H9 (cell line): ENCODE measurements around the gene LINGO3. TPM values are rescaled to one million over a fixed set of nuclear protein-coding genes. Genes with fewer than 3 reads are reported as not detected.

ENCODE experiments used
- DNase-seq: peaks from one replicate; pipeline ENCODE4 v3.0.0-alpha.2; 2017
- H2AFZ ChIP-seq: one replicate; pipeline ENCODE4 v1.6.1; 2013; ENCODE audit warnings: mild to moderate bottlenecking, low read length, control low read depth, moderate library complexity
- H2AK5ac ChIP-seq: 2 replicates; pipeline ENCODE4 v1.6.1; 2013; ENCODE audit warnings: low read length, control low read depth, mixed read lengths; ENCODE audit not compliant: insufficient read length
- H2BK120ac ChIP-seq: one replicate; pipeline ENCODE4 v1.6.1; 2013; ENCODE audit warnings: low read depth, mild to moderate bottlenecking, low read length, control low read depth, inconsistent platforms; ENCODE audit not compliant: poor library complexity, severe bottlenecking
- H2BK12ac ChIP-seq: 2 replicates; pipeline ENCODE4 v1.6.1; 2013; ENCODE audit warnings: low read length, control low read depth, mixed read lengths, low read depth; ENCODE audit not compliant: insufficient read length
- H2BK15ac ChIP-seq: 2 replicates; pipeline ENCODE4 v1.6.1; 2013; ENCODE audit warnings: low read depth, low read length, control low read depth
- H2BK20ac ChIP-seq: one replicate; pipeline ENCODE4 v1.6.1; 2013; ENCODE audit warnings: low read depth, mild to moderate bottlenecking, low read length, control low read depth, inconsistent platforms; ENCODE audit not compliant: poor library complexity, severe bottlenecking
- H2BK5ac ChIP-seq: 2 replicates; pipeline ENCODE4 v1.6.1; 2013; ENCODE audit warnings: low read length, control low read depth, mixed read lengths; ENCODE audit not compliant: insufficient read length
- H3K14ac ChIP-seq: 2 replicates; pipeline ENCODE4 v1.6.1; 2013; ENCODE audit warnings: low read length, control low read depth; ENCODE audit not compliant: insufficient read depth
- H3K18ac ChIP-seq: 2 replicates; pipeline ENCODE4 v1.6.1; 2013; ENCODE audit warnings: low read depth, mild to moderate bottlenecking, mixed read lengths, low read length, control low read depth; ENCODE audit not compliant: insufficient read length
- H3K23ac ChIP-seq: 2 replicates; pipeline ENCODE4 v1.6.1; 2013; ENCODE audit warnings: low read length, control low read depth, mixed read lengths, low read depth; ENCODE audit not compliant: insufficient read length
- H3K23me2 ChIP-seq: 2 replicates; pipeline ENCODE4 v1.6.1; 2013; ENCODE audit warnings: low read depth, mild to moderate bottlenecking, mixed read lengths, low read length, control low read depth; ENCODE audit not compliant: insufficient read length, poor library complexity, severe bottlenecking
- H3K27ac ChIP-seq: 2 replicates; pipeline ENCODE4 v1.5.1; 2013; ENCODE audit warnings: low read length, control low read depth, mixed read lengths, low read depth; ENCODE audit not compliant: insufficient read length
- H3K27me3 ChIP-seq: 2 replicates; pipeline ENCODE4 v1.6.1; 2013; ENCODE audit warnings: low read length, control low read depth, inconsistent platforms; ENCODE audit not compliant: insufficient read depth
- H3K4ac ChIP-seq: 2 replicates; pipeline ENCODE4 v1.6.1; 2013; ENCODE audit warnings: low read depth, mild to moderate bottlenecking, control low read depth, inconsistent platforms, low read length, moderate library complexity
- H3K4me1 ChIP-seq: 2 replicates; pipeline ENCODE4 v1.6.1; 2013; ENCODE audit warnings: low read length, control low read depth, inconsistent platforms; ENCODE audit not compliant: insufficient read depth
- H3K4me2 ChIP-seq: 2 replicates; pipeline ENCODE4 v1.6.1; 2013; ENCODE audit warnings: low read length, control low read depth, mixed read lengths; ENCODE audit not compliant: insufficient read length, insufficient read depth
- H3K56ac ChIP-seq: 2 replicates; pipeline ENCODE4 v1.6.1; 2013; ENCODE audit warnings: low read depth, mild to moderate bottlenecking, mixed read lengths, low read length, control low read depth; ENCODE audit not compliant: insufficient read length
- H3K79me1 ChIP-seq: 2 replicates; pipeline ENCODE4 v1.6.1; 2013; ENCODE audit warnings: low read depth, mild to moderate bottlenecking, moderate library complexity, low read length, control low read depth, inconsistent platforms; ENCODE audit not compliant: insufficient read depth, poor library complexity, severe bottlenecking
- H3K79me2 ChIP-seq: 2 replicates; pipeline ENCODE4 v1.6.1; 2013; ENCODE audit warnings: low read length, control low read depth, inconsistent platforms; ENCODE audit not compliant: insufficient read depth
- H3K9ac ChIP-seq: 2 replicates; pipeline ENCODE4 v1.6.1; 2013; ENCODE audit warnings: low read length, control low read depth, mixed read lengths; ENCODE audit not compliant: insufficient read length; ENCODE audit errors: extremely low read depth
- H3K9me3 ChIP-seq: one replicate; pipeline ENCODE4 v1.6.1; 2013; ENCODE audit warnings: low read depth, low read length, inconsistent platforms; ENCODE audit not compliant: control insufficient read depth
- H3T11ph ChIP-seq: one replicate; pipeline ENCODE4 v1.6.1; 2013; ENCODE audit warnings: mild to moderate bottlenecking, low read length, control low read depth, inconsistent platforms
- H4K20me1 ChIP-seq: one replicate; pipeline ENCODE4 v1.6.1; 2013; ENCODE audit not compliant: control insufficient read depth, insufficient read length, insufficient read depth
- H4K5ac ChIP-seq: 2 replicates; pipeline ENCODE4 v1.6.1; 2013; ENCODE audit warnings: low read depth, mild to moderate bottlenecking, mixed read lengths, low read length, control low read depth; ENCODE audit not compliant: insufficient read length
- H4K8ac ChIP-seq: replicated peaks from 2 replicates; pipeline ENCODE4 v1.6.1; 2013; ENCODE audit warnings: low read length, control low read depth, mixed read lengths, low read depth; ENCODE audit not compliant: insufficient read length
- H4K91ac ChIP-seq: 2 replicates; pipeline ENCODE4 v1.6.1; 2013; ENCODE audit warnings: low read depth, mild to moderate bottlenecking, moderate library complexity, mixed read lengths, low read length, control low read depth; ENCODE audit not compliant: insufficient read length
- H3K27ac Mint-ChIP-seq, 3 experiments: 2 replicates in 2 of 3; 3 replicates in 1 of 3; pipeline ENCODE4 v1.8.0; 2020 to 2021; ENCODE audit warnings: mixed read lengths in 3 of 3, mild to moderate bottlenecking in 1 of 3, moderate library complexity in 1 of 3
- H3K27me3 Mint-ChIP-seq: 2 replicates; pipeline ENCODE4 v1.8.0; 2021; ENCODE audit warnings: low read depth, mild to moderate bottlenecking, moderate library complexity, mixed read lengths
- H3K36me3 Mint-ChIP-seq, 3 experiments: 2 replicates in 2 of 3; 3 replicates in 1 of 3; pipeline ENCODE4 v1.8.0; 2020 to 2021; ENCODE audit warnings: low read depth in 3 of 3, mixed read lengths in 3 of 3; ENCODE audit not compliant: insufficient read depth in 1 of 3
- H3K4me1 Mint-ChIP-seq, 2 experiments: 2 replicates each; pipeline ENCODE4 v1.8.0; 2020; ENCODE audit warnings: mixed read lengths in 2 of 2
- H3K4me3 Mint-ChIP-seq, 2 experiments: 2 replicates in 1 of 2; 3 replicates in 1 of 2; pipeline ENCODE4 v1.8.0; 2020 to 2021; ENCODE audit warnings: mild to moderate bottlenecking in 2 of 2, mixed read lengths in 2 of 2, moderate library complexity in 1 of 2
- H3K9me3 Mint-ChIP-seq, 2 experiments: 2 replicates in 1 of 2; 3 replicates in 1 of 2; pipeline ENCODE4 v1.8.0; 2020; ENCODE audit warnings: mild to moderate bottlenecking in 2 of 2, mixed read lengths in 2 of 2, moderate library complexity in 1 of 2
- WGBS: extraction: QIAGEN DNeasy Blood & Tissue Kit; methylation state at CpG from one replicate; pipeline ENCODE4 v1.1.7; 2013; ENCODE audit warnings: missing lambda C conversion rate, low lambda C conversion rate, mixed read lengths; ENCODE audit not compliant: insufficient read length; ENCODE audit errors: extremely low coverage; 5-methylcytosine and 5-hydroxymethylcytosine counted together
- total RNA-seq: library from RNA; stranded (reverse); gene quantifications from 2 replicates; pipeline ENCODE4 v1.2.1, GENCODE V29; 2021
- TF ChIP-seq, protein P1 (sequence below): fragments of 200-600 bp; sonication (generic); conservative IDR thresholded peaks from 3 replicates; pipeline ENCODE4 v1.8.0; 2021; ENCODE audit warnings: antibody characterized with exemption, mild to moderate bottlenecking

LINGO3 gene
- total RNA-seq, 1 experiment from 2014 or later = 0.28 TPM

GRCh38 chr19:2287585-2288337 is 20.2 kb downstream of the LINGO3 start:
- Histone ChIP-seq H3K23me2 (no peaks in the 10 kb centered on the region), H3K4ac (no peak overlapping the region), H3K14ac (no peak overlapping the region), H2BK20ac (no peak overlapping the region), H2AK5ac (no peak overlapping the region), H4K5ac (no peak overlapping the region), H3K4me1 (no peaks in the 10 kb centered on the region), H3K18ac (no peak overlapping the region), H3K27ac (no peak overlapping the region), H3K4me2 (no peak overlapping the region), H3K79me2 (no peaks in the 10 kb centered on the region), H3K56ac (no peak overlapping the region), H4K91ac (no peak overlapping the region), H3K23ac (no peak overlapping the region), H3T11ph (no peak overlapping the region), H3K9me3 (no peaks in the 10 kb centered on the region), H4K8ac (no peak overlapping the region), H2AFZ (no peak overlapping the region), H3K79me1 (no peaks in the 10 kb centered on the region), H3K27me3 (peaks cover 39% of the 10 kb centered on the region; the same call in 1 of the 2 replicates), H2BK15ac (no peak overlapping the region), H2BK12ac (no peak overlapping the region), H2BK5ac (no peak overlapping the region), H2BK120ac (no peak overlapping the region), H3K9ac (no peak overlapping the region), H4K20me1 (no peaks in the 10 kb centered on the region)
- DNase-seq = no peak
- Mint-ChIP-seq H3K9me3 (peaks cover 5 to 6% of the 10 kb centered on the region in 2 experiments; a peak in 3 of 5 replicates), H3K36me3 (peaks cover 0 to 7% (median 4%) of the 10 kb centered on the region in 3 experiments; a peak in 3 of 7 replicates), H3K27ac (no peak overlapping the region), H3K27me3 (peaks cover 89% of the 10 kb centered on the region), H3K4me3 (no peak overlapping the region), H3K4me1 (peaks cover 7 to 14% of the 10 kb centered on the region in 2 experiments; a peak in 3 of 4 replicates)
- no CpG with 5 or more reads among the region's 13 CpGs for WGBS
- TF ChIP-seq, protein P1, sequence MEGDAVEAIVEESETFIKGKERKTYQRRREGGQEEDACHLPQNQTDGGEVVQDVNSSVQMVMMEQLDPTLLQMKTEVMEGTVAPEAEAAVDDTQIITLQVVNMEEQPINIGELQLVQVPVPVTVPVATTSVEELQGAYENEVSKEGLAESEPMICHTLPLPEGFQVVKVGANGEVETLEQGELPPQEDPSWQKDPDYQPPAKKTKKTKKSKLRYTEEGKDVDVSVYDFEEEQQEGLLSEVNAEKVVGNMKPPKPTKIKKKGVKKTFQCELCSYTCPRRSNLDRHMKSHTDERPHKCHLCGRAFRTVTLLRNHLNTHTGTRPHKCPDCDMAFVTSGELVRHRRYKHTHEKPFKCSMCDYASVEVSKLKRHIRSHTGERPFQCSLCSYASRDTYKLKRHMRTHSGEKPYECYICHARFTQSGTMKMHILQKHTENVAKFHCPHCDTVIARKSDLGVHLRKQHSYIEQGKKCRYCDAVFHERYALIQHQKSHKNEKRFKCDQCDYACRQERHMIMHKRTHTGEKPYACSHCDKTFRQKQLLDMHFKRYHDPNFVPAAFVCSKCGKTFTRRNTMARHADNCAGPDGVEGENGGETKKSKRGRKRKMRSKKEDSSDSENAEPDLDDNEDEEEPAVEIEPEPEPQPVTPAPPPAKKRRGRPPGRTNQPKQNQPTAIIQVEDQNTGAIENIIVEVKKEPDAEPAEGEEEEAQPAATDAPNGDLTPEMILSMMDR = no peak
